RPMI8226 (cell line): ENCODE data around the gene EPPIN.

Experiments used
- DNase-seq: peaks from one replicate; pipeline ENCODE4 v3.0.0-alpha.2; 2015

EPPIN gene

DNA sequence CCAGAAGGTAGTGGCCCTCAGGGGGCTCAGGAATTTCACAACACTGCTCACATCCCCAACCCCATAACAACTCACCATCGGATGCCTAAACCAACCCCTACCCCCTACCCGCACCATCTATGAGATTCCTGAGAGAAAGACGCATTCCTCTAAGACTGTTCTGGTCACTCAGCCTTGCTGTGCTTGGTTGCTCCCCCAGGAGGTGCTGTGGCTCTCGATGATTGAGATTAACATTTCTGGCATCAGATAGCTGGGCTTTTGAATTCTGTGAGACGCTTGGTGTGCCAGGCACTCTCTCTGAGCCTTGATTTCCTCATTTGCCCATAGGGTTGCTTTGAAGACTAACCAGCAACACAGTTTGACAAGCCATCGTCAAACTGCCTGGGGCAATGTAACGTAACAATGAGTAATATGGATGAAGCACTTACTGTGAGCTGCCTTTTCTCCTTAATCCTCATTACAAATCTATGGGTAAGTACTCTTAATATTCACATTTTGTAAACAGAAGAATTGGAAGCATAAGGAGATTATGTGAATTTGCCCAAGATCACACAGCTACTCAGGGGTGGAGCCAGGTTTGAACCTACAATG lies 8.9 kb downstream of the EPPIN start:
- DNase-seq = no peak

DNA sequence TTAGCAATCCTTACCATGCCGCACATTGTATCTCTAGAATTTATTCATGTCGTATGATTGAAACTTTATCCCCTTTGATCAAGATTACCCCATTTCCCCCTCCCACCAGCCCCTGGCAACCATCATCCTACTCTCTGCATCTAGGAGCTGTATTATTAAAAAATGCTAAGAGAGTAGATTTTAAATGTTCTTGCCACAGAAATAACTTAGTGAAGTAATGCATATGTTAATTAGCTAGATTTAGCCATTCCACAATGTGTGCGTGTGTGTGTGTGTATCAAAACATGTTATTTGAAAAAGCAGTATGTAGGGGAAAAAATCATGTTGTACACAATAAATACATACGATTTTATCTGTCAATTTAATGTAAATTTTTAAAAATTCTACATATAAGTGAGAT lies 19.9 kb downstream of the EPPIN start:
- no peak for DNase-seq

GRCh38 chr20:45523821-45524220 lies 23.4 kb downstream of the EPPIN start:
- no peak for DNase-seq

DNA sequence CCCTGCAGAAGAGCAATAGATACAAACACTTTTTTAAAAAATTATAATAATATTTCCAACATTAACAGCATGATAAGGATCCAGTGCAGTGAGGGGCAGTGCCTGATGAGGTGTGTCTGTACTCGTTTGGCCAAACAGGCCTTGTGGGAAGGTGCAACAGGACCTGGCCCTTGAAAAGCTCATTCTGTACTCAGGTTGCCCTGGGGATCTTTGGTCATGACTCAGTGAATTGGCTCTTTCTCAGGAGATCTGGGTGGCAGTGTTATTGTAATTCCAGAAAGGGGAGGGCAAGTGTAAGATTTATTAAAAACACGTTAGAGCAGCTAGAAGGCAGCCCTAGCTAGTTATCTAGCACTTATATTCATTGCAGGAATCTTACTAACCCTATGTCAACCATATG lies 28.9 kb downstream of the EPPIN start:
- DNase-seq = no peak

DNA sequence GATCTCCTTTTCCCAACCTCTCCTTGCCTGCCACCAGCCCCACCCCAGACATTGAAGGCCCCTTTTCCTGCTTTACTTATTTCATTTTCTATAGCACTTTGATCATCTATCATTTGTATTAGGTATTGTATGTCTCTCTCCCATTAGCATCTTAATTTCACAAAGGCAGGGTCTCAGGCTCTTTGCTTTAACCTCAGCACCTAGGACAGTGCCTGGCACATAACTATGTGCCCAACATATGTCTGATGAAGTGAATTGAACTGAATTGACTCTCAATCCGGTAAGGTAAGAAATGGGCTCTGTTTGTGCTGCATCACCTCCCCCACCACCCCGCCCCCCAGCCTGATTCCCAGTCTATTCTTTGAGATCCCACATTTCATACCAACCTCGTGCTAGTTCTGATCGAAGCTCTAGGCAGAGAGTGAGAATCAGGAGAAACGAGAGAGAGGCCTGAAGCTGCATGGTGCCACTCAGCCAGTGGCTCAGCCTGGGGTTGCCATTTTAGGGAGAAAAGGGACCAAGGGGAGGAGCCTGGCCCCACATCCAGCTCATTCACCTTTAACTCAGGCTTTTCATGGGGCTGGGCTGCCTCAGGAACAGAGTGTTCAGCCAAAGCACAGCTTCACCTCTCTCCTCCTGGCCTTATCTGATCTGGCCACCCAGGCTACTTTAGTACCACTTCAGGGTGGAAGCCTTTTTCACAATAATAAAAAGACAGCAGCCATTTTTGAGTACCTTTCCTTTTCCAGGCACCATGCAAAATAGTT lies 31.9 kb downstream of the EPPIN start, which contains the start of gene SPINT3:
Gene SPINT3, minus strand, starts transcription at position 476 of the 767 bp plus-strand sequence. Its CDS starts 14 bp downstream, at position 462.
- DNase-seq = no peak

GRCh38 chr20:45510242-45510862 lies 36.8 kb downstream of the EPPIN start:
- no peak for DNase-seq

- DNase-seq = no peak
Observed at GRCh38 chr20:45509091-45509490, 38.1 kb downstream of the EPPIN start.

DNA sequence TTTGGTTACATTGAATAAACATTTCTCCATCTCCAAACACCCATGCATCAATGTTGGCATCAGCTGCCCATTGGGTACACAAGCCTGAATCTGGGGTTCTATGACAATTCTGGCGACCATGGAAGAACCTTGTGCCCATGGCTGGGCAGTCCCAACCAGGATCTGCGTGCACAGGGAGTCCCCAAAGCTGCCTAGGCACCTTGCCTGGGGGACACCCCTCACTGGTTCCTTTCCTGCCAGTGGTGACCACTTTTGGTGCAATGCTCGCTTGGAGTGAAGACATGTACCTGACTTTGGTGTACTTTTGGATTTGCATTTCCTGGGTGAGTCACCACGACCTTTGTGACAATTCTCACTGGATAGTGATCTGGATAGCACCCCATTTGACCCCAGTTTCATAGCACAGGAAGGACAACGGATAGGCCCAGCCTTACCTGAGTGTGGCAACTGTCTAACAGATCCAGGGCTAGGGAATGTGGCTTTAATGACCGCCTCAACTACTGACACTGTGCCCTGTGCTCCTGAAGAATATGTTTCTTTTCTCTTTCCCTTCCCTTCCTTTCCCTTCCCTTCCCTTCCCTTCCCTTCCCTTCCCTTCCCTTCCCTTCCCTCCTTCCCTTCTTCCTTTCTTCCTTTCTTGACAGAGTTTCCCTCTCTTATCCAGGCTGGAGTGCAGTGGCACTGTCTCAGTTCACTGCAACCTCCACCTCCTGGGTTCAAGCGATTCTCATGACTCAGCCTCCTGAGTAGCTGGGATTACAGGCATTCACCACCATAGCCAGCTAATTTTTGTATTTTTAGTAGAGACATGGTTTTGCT lies 38.9 kb downstream of the EPPIN start:
- DNase-seq = no peak

- DNase-seq = no peak
Observed at GRCh38 chr20:45507011-45507820, 40.0 kb downstream of the EPPIN start.

DNA sequence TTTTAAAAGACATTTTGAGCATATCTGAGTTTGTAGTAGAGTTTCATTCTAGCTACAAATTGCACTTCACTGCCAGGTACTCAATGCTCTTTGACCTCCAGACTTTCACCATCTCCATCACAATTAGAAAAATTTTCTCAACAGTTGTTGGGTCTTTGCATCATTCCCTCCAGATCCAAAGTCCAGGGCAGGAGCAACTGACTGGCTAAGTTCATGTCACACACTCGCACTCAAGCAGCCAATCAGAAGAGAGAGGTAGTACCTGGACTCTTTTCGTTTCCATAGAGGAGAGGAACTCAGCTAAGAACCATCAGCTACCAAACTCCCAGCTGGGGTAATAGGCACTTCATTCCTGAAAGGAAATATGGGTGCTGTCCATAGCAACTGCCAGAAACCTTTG lies 40.8 kb downstream of the EPPIN start:
- DNase-seq = no peak

DNA sequence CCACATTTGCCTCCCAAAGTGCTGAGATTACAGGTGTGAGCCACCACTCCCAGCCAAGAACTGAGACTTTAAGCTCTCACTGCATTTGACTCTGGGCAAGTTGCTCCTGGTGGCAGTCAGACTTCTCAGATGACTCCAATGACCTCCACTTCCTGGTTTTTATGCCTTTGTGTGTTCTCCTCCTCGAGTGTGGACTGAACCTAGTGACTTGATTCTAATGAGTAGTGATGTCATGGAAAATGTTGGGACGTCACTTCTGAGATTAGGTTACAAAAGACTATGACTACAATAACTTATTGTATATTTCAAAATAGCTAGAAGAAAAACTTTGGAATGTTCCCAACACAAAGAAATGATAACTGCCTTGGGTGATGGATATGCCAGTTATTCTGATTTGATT lies 43.8 kb downstream of the EPPIN start:
- no peak for DNase-seq

DNA sequence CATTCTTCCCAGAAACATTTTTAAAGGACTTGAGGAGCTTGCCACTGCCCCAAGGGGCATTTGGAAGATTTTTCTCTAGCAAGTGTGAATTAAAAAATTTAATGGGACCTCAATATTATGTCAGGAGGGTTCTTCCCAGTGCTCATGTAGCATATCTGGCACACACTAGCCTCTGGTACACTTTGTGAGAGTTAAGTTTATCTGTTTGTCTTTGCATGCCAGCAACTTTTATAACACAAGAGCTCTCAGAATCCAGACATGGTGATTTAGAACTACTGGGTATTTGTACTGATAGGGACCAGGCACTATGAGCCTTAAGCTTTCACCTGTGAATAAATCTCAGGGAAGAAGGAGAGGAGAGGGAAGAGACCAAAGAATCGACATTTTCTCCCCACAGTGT lies 44.6 kb downstream of the EPPIN start:
- no peak for DNase-seq

- no peak for DNase-seq
Observed at GRCh38 chr20:45501600-45501999, 45.6 kb downstream of the EPPIN start.

GRCh38 chr20:45500022-45500421 lies 47.2 kb downstream of the EPPIN start:
- DNase-seq = no peak

DNA sequence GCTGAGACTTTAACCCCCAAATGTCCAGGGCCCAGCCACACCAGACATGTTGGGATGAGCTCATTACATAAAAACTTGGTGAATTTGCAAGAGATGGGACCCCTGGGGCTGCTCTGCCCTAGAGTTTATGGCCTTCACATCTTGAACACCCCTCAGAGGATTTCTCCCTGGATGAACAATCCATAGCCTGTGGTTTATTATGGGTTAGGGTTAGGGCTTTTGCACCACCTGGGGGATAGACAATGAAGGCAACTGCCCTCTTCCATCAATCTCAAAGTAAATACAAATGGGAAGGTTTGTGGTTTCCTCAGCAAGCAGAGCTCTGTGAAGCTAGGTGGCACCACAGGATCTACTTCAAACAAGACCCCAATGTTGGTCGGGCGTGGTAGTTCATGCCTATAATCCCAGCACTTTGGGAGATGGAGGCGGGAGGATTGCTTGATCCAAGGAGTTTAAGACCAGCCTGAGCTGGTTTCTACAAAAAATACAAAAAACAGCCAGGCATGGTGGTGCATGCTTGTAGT lies 49.2 kb downstream of the EPPIN start:
- DNase-seq = no peak

- no peak for DNase-seq
Observed at GRCh38 chr20:45496166-45496565, 51.0 kb downstream of the EPPIN start.

- no peak for DNase-seq
Observed at GRCh38 chr20:45495501-45495941, 51.7 kb downstream of the EPPIN start.
